RWPE1 (cell line): ENCODE measurements around the gene AR.
A peak's percentile ranks its signal among the peaks of the same experiment; 100 is the strongest.

Source experiments
- CTCF ChIA-PET: fragments of 350-600 bp; sonication (Branson Sonifier 250); formaldehyde crosslinking; extraction: SDS; loops from one replicate; lab custom pipeline; 2021; lab: Yijun Ruan, JAX
- POLR2A ChIA-PET: fragments of 400-600 bp; formaldehyde crosslinking; extraction: SDS; loops from one replicate; lab custom pipeline; 2020; ENCODE audit warnings: antibody characterized with exemption; ENCODE audit not compliant: low non-redundant PET; lab: Yijun Ruan, JAX
- DNase-seq: peaks from one replicate; pipeline ENCODE4 v3.0.0; 2012; ENCODE audit warnings: low spot score
- H3K27ac ChIP-seq: fragments of 450-650 bp; 2 replicates; pipeline ENCODE4 v1.5.1; 2017
- CTCF ChIP-seq: fragments of 450-650 bp; conservative IDR thresholded peaks from 2 replicates; pipeline ENCODE4 v1.5.1; 2017; ENCODE audit warnings: low read depth, mild to moderate bottlenecking

Gene AR

DNA sequence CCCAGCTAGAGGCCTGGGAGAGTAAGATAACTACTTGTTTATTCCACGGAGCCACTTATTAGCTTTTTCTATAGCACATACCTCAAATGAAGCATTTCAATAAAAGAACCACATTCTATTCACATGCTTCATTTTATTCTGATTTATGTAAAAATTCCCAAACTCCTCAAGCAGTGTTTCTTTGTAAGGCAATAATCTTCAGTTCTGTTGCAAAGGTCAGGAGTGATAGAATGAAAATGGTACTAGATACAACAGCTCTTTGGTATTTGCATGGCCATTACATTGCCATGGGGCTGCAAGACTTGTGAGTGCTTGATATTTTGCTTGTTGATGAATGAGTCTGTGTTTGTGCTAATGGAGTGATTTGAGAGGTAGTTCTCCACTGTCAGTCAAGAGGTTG, 39.4 kb downstream of the AR start:
- CTCF ChIA-PET: no interaction called here
- POLR2A ChIA-PET: no interaction called here
- no peak overlapping the region for H3K27ac ChIP-seq
- no peak for DNase-seq
- TF ChIP-seq CTCF: no peak

DNA sequence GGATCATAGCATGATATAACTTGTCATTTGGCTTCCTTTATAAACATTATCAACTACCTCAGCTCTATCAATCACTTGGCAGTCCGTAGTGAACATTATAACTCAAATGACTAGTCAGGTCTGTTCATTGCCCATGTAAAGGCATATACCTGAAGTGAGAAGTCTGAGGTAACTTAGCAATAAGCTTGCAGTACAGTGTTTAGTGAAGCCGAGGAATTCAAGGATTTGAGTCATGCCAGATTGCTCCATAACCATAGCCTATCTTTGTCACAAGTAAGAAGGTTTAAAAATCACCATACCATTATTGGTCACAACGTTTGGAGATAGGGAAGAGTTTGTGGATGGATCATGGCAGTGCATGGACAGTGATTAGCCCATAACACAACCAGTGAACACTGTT, 41.6 kb downstream of the AR start:
- TF ChIP-seq CTCF: no peak
- ChIA-PET POLR2A (no interaction called here), CTCF (no interaction called here)
- DNase-seq: no peak
- H3K27ac ChIP-seq: no peak overlapping the region

GRCh38 chrX:67587946-67588624, 44.3 kb downstream of the AR start:
- CTCF ChIA-PET: no interaction called here
- TF ChIP-seq CTCF: no peak
- POLR2A ChIA-PET: no interaction called here
- no peak for DNase-seq
- peak overlapping the region; percentile 35; the same call in 1 of the 2 replicates for H3K27ac ChIP-seq

DNA sequence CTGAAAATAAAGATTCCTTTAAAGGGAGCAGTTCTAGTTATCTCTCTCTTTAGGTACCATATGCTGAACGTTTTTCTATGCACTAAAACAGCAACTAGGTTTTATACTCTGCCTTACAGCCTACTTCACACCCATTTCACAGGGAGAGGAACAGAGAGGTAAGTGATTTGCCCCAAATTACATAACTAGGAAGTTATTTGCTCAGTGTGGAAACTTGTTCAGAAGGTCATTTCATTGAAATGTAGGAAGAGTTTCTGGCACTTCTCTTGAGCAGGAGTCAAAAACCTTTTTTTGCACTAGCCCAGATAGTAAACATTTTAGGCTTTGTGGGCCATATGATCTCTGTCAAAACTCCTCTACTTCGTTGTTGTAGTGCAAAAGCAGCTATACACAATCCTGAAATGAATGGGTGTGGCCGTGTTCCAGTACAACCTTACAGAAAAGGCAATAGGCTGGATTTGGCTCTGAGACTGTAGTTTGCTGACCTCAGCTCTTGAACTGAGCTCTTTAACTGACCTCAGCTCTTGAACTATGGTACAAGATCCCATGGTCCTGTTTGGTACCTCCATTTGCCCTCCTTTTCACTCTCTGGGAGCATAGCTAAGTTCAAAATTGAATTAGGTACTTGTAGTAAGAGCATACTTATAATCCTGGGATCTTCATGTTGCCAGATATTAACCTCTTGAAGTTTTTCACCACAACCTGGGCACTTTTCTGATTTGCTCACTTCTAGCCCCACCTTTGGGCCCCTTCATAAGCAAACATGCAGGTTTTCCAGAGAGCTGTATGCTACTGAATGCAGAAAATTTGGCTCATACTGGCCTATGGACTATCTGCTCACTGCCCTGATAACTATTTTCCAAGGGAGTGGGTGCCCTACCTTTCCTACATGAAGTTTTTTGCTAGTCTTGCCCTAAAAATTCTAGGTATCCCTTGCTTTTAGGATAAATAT, 53.3 kb downstream of the AR start:
- no peak overlapping the region for H3K27ac ChIP-seq
- no peak for DNase-seq
- ChIA-PET POLR2A (no interaction called here), CTCF (no interaction called here)
- no peak for TF ChIP-seq CTCF

GRCh38 chrX:67599532-67599931, 55.7 kb downstream of the AR start:
- POLR2A ChIA-PET: no interaction called here
- TF ChIP-seq CTCF: no peak
- no peak for DNase-seq
- CTCF ChIA-PET: no interaction called here
- H3K27ac ChIP-seq: no peak overlapping the region

DNA sequence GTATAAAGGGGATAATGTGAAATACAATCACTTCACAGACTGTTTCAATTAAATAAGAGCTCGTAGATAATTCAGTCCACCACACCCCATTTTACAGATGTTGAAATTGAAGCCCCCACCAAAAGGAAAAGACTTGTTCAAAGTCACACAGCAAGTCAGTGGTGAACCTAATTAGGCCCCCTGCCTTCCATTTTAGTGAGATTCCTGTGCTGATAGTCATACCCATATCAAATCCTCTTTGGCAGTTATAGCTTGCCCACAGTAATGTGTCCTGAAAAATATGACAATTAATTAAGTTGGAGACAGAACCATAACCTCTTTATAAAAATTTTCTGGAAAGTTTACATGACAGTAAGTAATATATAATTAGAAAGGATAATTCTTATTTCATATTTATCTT, 58.0 kb downstream of the AR start:
- POLR2A ChIA-PET: no interaction called here
- CTCF ChIA-PET: interaction anchor here (0.6 to 0.8 kb wide), 2 partner anchors 497 to 695 kb away, joined by 3 read pairs; no protein-coding TSS in a partner anchor
- no peak for DNase-seq
- no peak for TF ChIP-seq CTCF
- no peak overlapping the region for H3K27ac ChIP-seq
